K562 (cell line): ENCODE data around the gene SCARF2. TPM values are rescaled to one million over a fixed set of nuclear protein-coding genes. Genes with fewer than 3 reads are reported as not detected.
A peak's percentile ranks its signal among the peaks of the same experiment; 100 is the strongest.

Experiments used
- ATAC-seq: fragments of 200-7000 bp; cut with Tn5 transposase; 3 replicates; pipeline ENCODE4 v1.9.1; 2020; ENCODE audit warnings: moderate library complexity
- BruUV-seq: library from RNA; stranded (reverse); fragments of 400-500 nt; replicated peaks from 2 replicates; lab custom pipeline; 2021; lab: Mats Ljungman, UMichigan
- CTCF ChIA-PET: fragments of 300-600 bp; formaldehyde crosslinking; extraction: SDS; loops from one replicate; lab custom pipeline; 2021; ENCODE audit warnings: low intra/inter-chr PET ratio; lab: Yijun Ruan, JAX
- POLR2A ChIA-PET: fragments of 300-600, 350-650 bp; sonication (Branson Sonifier 250); formaldehyde crosslinking; extraction: SDS; loops from one replicate; lab custom pipeline; 2021; ENCODE audit warnings: antibody characterized with exemption, inconsistent platforms; lab: Yijun Ruan, JAX
- DNase-seq, 4 experiments: peaks; one replicate each; pipeline versions ENCODE4 v3.0.0 to v3.0.0-alpha.2; 2011 to 2018; ENCODE audit warnings: low spot score in 3 of 4, mixed read lengths in 3 of 4; ENCODE audit errors: extremely low read depth in 1 of 4
- FAIRE-seq: peaks from 2 replicates; lab custom pipeline; 2011; peaks lifted over from hg19 to GRCh38; lab: Jason Lieb, UNC
- H2AFZ ChIP-seq: 2 replicates; pipeline ENCODE4 v1.6.0; 2011; ENCODE audit warnings: low read depth, low read length, control low read depth, inconsistent platforms
- H3K27ac ChIP-seq: fragments of 200-600 bp; 3 replicates; pipeline ENCODE4 v1.8.0; 2011; ENCODE audit warnings: low read depth, mild to moderate bottlenecking, control low read depth, inconsistent platforms, low read length, moderate library complexity, mixed read lengths; ENCODE audit errors: extremely low read depth
- H3K27me3 ChIP-seq, 2 experiments: fragments of 300-600 bp in 1 of 2; 2 replicates in 1 of 2; 3 replicates in 1 of 2; pipeline versions ENCODE4 v1.6.0 to v1.8.0; 2011; ENCODE audit warnings: inconsistent platforms in 2 of 2, low read length in 2 of 2, mild to moderate bottlenecking in 1 of 2, mixed read lengths in 1 of 2, moderate library complexity in 1 of 2; ENCODE audit not compliant: control insufficient read depth in 2 of 2, insufficient read depth in 2 of 2
- H3K36me3 ChIP-seq: fragments of 300-600 bp; 3 replicates; pipeline ENCODE4 v1.8.0; 2011; ENCODE audit warnings: mild to moderate bottlenecking, low read length, inconsistent platforms; ENCODE audit not compliant: control insufficient read depth, insufficient read depth
- H3K4me1 ChIP-seq, 2 experiments: fragments of 200-600 bp in 1 of 2; replicated peaks in 1 of 2; 2 replicates in 1 of 2; 3 replicates in 1 of 2; pipeline versions ENCODE4 v1.5.1 to v1.8.0; 2011; ENCODE audit warnings: inconsistent platforms in 2 of 2, low read length in 2 of 2, mild to moderate bottlenecking in 1 of 2, mixed read lengths in 1 of 2, moderate library complexity in 1 of 2; ENCODE audit not compliant: control insufficient read depth in 2 of 2, insufficient read depth in 2 of 2
- H3K4me2 ChIP-seq: 2 replicates; pipeline ENCODE4 v1.6.1; 2011; ENCODE audit warnings: low read length, control low read depth, inconsistent platforms, mixed read lengths; ENCODE audit not compliant: insufficient read depth
- H3K4me3 ChIP-seq: fragments of 200-600 bp; sonication (generic), shearing (Covaris generic); 2 replicates; pipeline ENCODE4 v1.5.1; 2016; ENCODE audit warnings: control low read depth, inconsistent platforms
- H3K79me2 ChIP-seq: fragments of 200-600 bp; 3 replicates; pipeline ENCODE4 v1.8.0; 2011; ENCODE audit warnings: low read length, inconsistent platforms; ENCODE audit not compliant: control insufficient read depth, insufficient read depth
- H3K9ac ChIP-seq, 2 experiments: 2 replicates each; pipeline versions ENCODE4 v1.6.0 to v1.6.1; 2011; ENCODE audit warnings: low read depth in 2 of 2, low read length in 2 of 2, control low read depth in 1 of 2, inconsistent platforms in 1 of 2, mild to moderate bottlenecking in 1 of 2, mixed read lengths in 1 of 2; ENCODE audit not compliant: insufficient read depth in 1 of 2
- H3K9me1 ChIP-seq: one replicate; pipeline ENCODE4 v1.6.0; 2011; ENCODE audit warnings: inconsistent platforms, mild to moderate bottlenecking, low read length, moderate library complexity; ENCODE audit not compliant: control insufficient read depth, insufficient read depth
- H3K9me3 ChIP-seq: replicated peaks from 2 replicates; pipeline ENCODE4 v1.5.1; 2011; ENCODE audit warnings: low read depth, low read length, inconsistent platforms; ENCODE audit not compliant: control insufficient read depth, insufficient read depth
- H4K20me1 ChIP-seq: replicated peaks from 2 replicates; pipeline ENCODE4 v1.6.1; 2011; ENCODE audit warnings: low read length, inconsistent platforms, mixed read lengths; ENCODE audit not compliant: control insufficient read depth, insufficient read depth
- ELF1 ChIP-seq: fragments of 200-800 bp; sonication (Bioruptor generic); IDR thresholded peaks from 2 replicates; pipeline ENCODE4 v1.6.1; 2016; ENCODE audit warnings: missing genetic modification characterization, missing compliant biosample characterization
- FOXJ2 ChIP-seq: fragments of 200-800 bp; sonication (Bioruptor generic); IDR thresholded peaks from 2 replicates; pipeline ENCODE4 v1.6.1; 2016; ENCODE audit warnings: missing genetic modification characterization, missing compliant biosample characterization
- JUNB ChIP-seq: fragments of 450-650 bp; formaldehyde crosslinking; conservative IDR thresholded peaks from 2 replicates; pipeline ENCODE4 v1.4.0; 2020; ENCODE audit warnings: mild to moderate bottlenecking
- MAFG ChIP-seq: fragments of 450-650 bp; conservative IDR thresholded peaks from 2 replicates; pipeline ENCODE4 v1.6.1; 2016; ENCODE audit warnings: missing genetic modification characterization, missing compliant biosample characterization
- MAFK ChIP-seq: IDR thresholded peaks from 2 replicates; pipeline ENCODE4 v1.6.1; 2011; ENCODE audit warnings: low read length, improper control_type of control experiment
- ZBED1 ChIP-seq: IDR thresholded peaks from 2 replicates; pipeline ENCODE4 v1.6.1; 2014
- ZNF316 ChIP-seq: fragments of 450-650 bp; IDR thresholded peaks from 2 replicates; pipeline ENCODE4 v1.6.1; 2016
- WGBS: fragments of 100-300 bp; shearing (Covaris generic); methylation state at CpG from one replicate; pipeline ENCODE4 v1.1.6; 2016; ENCODE audit warnings: low coverage, mixed read lengths; ENCODE audit not compliant: insufficient coverage; ENCODE audit errors: missing lambda C conversion rate; 5-methylcytosine and 5-hydroxymethylcytosine counted together
- in situ Hi-C: fragments of 300-500 bp; cut with MboI; formaldehyde crosslinking; loops from 4 replicates; pipeline ENCODE4 v1.15.0; 2018; ENCODE audit warnings: inconsistent platforms, mixed read lengths
- intact Hi-C: fragments of 100-400 bp; cut with micrococcal nuclease; formaldehyde crosslinking; loops from 2 replicates; pipeline ENCODE4 v1.14.2; 2022
- polyA plus RNA-seq, 8 experiments: library from polyadenylated mRNA; depleted of rRNA in 4 of 8; stranded (reverse) in 5 of 8; unstranded in 3 of 8; fragments of >200 nt; fragmentation: Nextera tagmentation in 2 of 8; fragmentation: Illumina TruSeq in 1 of 8; extraction: Ambion mirVana in 2 of 8; extraction: Trizol in 1 of 8; gene quantifications; 2 replicates each; pipeline versions ENCODE4 v1.2.1 to v1.2.3, GENCODE V29; 2011 to 2014; ENCODE audit warnings: inconsistent platforms in 1 of 8, missing spikeins in 1 of 8
- total RNA-seq, 7 experiments: library from RNA; depleted of rRNA in 6 of 7; stranded (reverse); fragments of >200 nt in 6 of 7; fragmentation: Illumina TruSeq in 2 of 7; extraction: Trizol in 2 of 7; gene quantifications; 2 replicates each; pipeline versions ENCODE4 v1.2.1 to v1.2.3, GENCODE V29; 2011 to 2021; ENCODE audit warnings: low replicate concordance in 1 of 7
- TF ChIP-seq, protein P1 (sequence below): fragments of 250-450 bp; sonication (Bioruptor Pico); IDR thresholded peaks from 2 replicates; pipeline ENCODE4 v1.4.0; 2020; ENCODE audit warnings: mild to moderate bottlenecking, moderate library complexity

SCARF2 gene
- total and polyA plus RNA-seq, 9 of the 15 experiments (the other 6 are each of a cell fraction or from before 2014, with no cell fraction given), result 0.06 to 0.32 (median 0.21) TPM; not detected in 5

DNA sequence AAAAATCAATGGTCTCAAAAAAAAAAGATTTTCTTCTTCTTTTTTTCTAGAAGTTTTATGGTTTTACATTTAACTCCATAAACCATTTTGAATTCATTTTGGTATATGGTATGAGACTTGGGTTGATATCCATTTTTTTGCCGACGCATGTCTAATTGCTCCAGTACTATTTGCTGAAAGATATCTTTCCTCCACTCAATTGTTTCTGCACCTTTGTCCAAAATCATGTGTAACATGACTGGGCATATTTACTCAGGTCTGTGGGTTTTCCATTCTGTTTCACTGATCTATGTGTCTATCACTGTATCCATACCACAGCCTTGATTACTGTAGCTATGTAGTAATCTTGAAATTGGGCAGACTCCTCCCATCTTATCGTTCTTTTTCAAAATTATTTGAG is 15.6 kb upstream of the SCARF2 start:
- no peaks in the 10 kb centered on the region for H3K36me3 ChIP-seq
- ChIA-PET POLR2A (interaction anchor here (0.6 to 6.8 kb wide), 12 partner anchors 9 to 134 kb away, joined by 3 to 46 read pairs (median 4); partner anchors contain the start of gene DGCR6L), CTCF (interaction anchor here (1.6 to 6.9 kb wide), 3 partner anchors 10 to 296 kb away, joined by 3 to 195 read pairs (median 8); no protein-coding TSS in a partner anchor)
- FAIRE-seq (no peak), DNase-seq (no peak), ATAC-seq (no peak)
- intact Hi-C loops, result no loop called here
- peaks cover 26 to 35% of the 10 kb centered on the region in 2 experiments; a peak in 4 of 5 replicates for H3K27me3 ChIP-seq
- no peak overlapping the region for H3K27ac ChIP-seq
- no peak overlapping the region for H3K9ac ChIP-seq
- H3K4me3 ChIP-seq, result no peak overlapping the region
- H3K79me2 ChIP-seq, result no peaks in the 10 kb centered on the region
- in situ Hi-C loops, result no loop called here
- peaks cover 16% of the 10 kb centered on the region for H4K20me1 ChIP-seq
- H3K9me1 ChIP-seq, result no peaks in the 10 kb centered on the region
- no peak overlapping the region for H3K4me2 ChIP-seq
- no TSS peak for BruUV-seq
- H3K4me1 ChIP-seq, result peaks cover 0 to 3% of the 10 kb centered on the region in 2 experiments; a peak in 2 of 5 replicates
- WGBS, result 33% methylated on average over 3 of the region's 3 CpGs
- no peaks in the 10 kb centered on the region for H3K9me3 ChIP-seq
- no peak overlapping the region for H2AFZ ChIP-seq
- TF ChIP-seq JUNB (CRISPR knock-in tag), result 0 out of 2 replicates have a peak, but pooled peaks have one; percentile 19
- 0 out of 2 replicates have a peak, but pooled peaks have one; percentile 6 for TF ChIP-seq ELF1 (tag)
- TF ChIP-seq ZNF316, result peak; percentile 90
- TF ChIP-seq MAFG (tag), result peak; percentile 91
- TF ChIP-seq FOXJ2 (tag), result no peak
- peak; percentile 61 for TF ChIP-seq MAFK
- no peak for TF ChIP-seq ZBED1
- TF ChIP-seq, protein P1, sequence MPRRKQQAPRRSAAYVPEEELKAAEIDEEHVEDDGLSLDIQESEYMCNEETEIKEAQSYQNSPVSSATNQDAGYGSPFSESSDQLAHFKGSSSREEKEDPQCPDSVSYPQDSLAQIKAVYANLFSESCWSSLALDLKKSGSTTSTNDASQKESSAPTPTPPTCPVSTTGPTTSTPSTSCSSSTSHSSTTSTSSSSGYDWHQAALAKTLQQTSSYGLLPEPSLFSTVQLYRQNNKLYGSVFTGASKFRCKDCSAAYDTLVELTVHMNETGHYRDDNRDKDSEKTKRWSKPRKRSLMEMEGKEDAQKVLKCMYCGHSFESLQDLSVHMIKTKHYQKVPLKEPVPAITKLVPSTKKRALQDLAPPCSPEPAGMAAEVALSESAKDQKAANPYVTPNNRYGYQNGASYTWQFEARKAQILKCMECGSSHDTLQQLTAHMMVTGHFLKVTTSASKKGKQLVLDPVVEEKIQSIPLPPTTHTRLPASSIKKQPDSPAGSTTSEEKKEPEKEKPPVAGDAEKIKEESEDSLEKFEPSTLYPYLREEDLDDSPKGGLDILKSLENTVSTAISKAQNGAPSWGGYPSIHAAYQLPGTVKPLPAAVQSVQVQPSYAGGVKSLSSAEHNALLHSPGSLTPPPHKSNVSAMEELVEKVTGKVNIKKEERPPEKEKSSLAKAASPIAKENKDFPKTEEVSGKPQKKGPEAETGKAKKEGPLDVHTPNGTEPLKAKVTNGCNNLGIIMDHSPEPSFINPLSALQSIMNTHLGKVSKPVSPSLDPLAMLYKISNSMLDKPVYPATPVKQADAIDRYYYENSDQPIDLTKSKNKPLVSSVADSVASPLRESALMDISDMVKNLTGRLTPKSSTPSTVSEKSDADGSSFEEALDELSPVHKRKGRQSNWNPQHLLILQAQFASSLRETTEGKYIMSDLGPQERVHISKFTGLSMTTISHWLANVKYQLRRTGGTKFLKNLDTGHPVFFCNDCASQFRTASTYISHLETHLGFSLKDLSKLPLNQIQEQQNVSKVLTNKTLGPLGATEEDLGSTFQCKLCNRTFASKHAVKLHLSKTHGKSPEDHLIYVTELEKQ, result no peak
